Cardiac fibroblast (primary cell): ENCODE data around the gene USP31.

Source experiments
- DNase-seq, 2 donors: peaks; one replicate each; pipeline versions ENCODE4 v3.0.0 to v3.0.0-alpha.2; 2010; ENCODE audit warnings: low read depth in 2 of 2
- H3K4me3 ChIP-seq, 2 donors: replicated peaks in 1 of 2; 1 replicate in 1 of 2; 2 replicates in 1 of 2; pipeline ENCODE4 v1.5.1; 2011; ENCODE audit warnings: low read depth in 2 of 2, low read length in 2 of 2, mild to moderate bottlenecking in 2 of 2, moderate library complexity in 1 of 2
- CTCF ChIP-seq: IDR thresholded peaks from one replicate; pipeline ENCODE4 v1.5.1; 2011; ENCODE audit warnings: low read depth, mild to moderate bottlenecking, low read length, inconsistent platforms

USP31 gene

DNA sequence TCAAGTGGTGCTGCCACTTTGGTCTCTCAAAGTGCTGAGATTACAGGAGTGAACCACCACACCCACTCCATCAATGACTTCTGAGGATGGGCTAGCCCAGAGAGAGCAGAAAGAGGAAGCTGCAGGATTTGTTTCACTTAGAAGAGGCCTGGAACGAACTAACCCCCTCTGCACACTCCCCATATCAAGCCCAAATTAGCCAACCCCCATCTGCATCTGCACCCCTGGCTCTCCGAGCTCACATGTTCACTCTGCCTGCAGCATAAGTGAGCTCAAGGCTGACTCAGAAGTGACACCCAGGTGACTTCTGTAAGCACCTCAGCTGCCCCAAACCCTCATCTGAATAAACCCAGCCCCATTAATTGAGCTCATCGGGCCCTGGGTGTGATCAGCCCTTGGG lies 38.1 kb upstream of the USP31 start:
- no peak for TF ChIP-seq CTCF
- no peak for DNase-seq
- no peak overlapping the region for H3K4me3 ChIP-seq

DNA sequence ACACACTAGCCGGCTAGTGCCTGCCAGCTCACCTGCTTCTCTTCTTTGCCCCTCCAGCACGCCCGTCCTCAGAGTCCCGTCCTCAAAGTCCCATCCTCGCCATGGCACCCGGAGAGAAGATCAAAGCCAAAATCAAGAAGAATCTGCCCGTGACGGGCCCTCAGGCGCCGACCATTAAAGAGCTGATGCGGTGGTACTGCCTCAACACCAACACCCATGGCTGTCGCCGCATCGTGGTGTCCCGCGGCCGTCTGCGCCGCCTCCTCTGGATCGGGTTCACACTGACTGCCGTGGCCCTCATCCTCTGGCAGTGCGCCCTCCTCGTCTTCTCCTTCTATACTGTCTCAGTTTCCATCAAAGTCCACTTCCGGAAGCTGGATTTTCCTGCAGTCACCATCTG lies 36.9 kb upstream of the USP31 start:
- no peak overlapping the region for H3K4me3 ChIP-seq

DNA sequence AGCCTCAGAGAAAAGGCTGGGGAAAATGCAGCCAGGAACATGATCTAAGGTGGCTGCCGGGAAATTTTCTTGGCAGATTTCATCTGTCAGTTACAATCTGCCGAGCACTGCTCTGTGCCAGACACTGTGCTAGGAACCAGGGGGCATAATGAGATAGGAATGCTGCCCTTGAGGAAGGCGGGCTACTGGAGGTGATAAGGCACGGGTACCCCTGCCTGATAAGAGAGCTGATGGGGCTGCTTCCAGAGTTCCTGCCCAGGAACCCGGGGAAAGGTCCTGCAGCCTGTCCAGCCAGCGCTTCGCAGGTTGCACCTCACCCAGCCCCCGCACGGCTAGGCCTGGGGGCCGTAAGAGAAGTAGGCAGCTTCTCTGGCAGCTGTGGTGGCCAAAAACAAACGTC lies 36.4 kb upstream of the USP31 start:
- no peak for TF ChIP-seq CTCF
- H3K4me3 ChIP-seq: no peak overlapping the region
- DNase-seq: no peak

More for the DNA sequence above, 36.9 kb upstream of the USP31 start:
- no peak for DNase-seq
- no peak for TF ChIP-seq CTCF

- DNase-seq: no peak
- no peak for TF ChIP-seq CTCF
- no peak overlapping the region for H3K4me3 ChIP-seq
Measured at GRCh38 chr16:23183543-23183862, 34.3 kb upstream of the USP31 start.

DNA sequence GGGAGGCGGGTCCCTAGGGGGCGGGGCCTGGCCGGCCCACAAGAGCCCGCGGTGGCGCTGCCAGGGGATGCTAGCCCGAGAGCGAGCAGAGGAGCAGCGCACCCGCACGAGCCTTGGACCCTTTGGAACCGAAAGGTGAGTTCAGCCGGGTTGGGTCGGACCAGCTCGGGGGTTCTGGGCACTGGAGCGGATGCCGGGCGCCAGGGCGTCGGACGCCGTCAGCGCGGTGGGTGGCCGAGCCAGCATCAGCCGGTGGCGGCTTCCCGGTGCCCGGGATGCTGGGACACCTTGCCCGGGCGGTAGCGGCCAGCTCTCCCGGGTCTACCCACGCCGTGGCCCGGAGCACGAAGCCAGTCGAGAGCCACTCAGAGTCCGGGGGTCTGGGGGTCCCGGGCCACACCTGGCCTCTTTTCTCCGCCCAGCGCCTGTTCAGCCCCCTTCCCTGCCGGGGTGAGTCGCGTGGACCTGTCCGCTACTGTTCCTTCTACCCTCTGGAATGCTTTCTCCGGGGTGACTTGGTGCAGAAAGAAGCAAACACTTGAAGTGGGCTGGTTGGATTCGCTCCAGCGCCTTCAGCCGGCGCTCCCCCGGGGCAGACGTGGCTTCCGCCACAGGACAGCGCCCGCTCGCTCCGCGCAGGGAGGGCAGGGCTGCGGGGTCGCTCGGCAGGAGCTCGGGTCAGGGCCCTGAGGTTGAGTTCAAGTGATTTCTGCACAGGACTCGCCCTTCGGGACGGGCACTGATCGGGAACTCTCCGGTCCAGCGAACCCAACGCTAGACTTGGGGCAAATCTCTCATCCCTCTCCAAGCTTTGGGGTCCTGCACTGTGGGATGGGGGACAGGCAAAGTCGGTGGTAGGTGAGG lies 33.7 kb upstream of the USP31 start, which contains the start of gene SCNN1G:
Gene SCNN1G, plus strand, starts transcription at position 67 of the 864 bp plus-strand sequence. CDS start 3,527 bp downstream, outside the sequence.
- H3K4me3 ChIP-seq: peak within 1 kb of the TSS; percentile 13 to 26
- DNase-seq: no peak
- no peak for TF ChIP-seq CTCF

GRCh38 chr16:23182206-23182678 lies 33.0 kb upstream of the USP31 start:
- TF ChIP-seq CTCF: peak; percentile 54
- H3K4me3 ChIP-seq: peak overlapping the region in 1 of 2 donors; percentile 26
- peak; percentile 56 to 61 for DNase-seq
